Fibroblast of pulmonary artery (primary cell): ENCODE results near the gene FAM89A.
"Not testable (repeated sequence)": the region's sequence is repeated elsewhere in the genome, so short reads cannot be mapped to it uniquely, and the experiment has no call there.

Experiments
- DNase-seq: peaks from one replicate; pipeline ENCODE4 v3.0.0-alpha.2; 2010; ENCODE audit warnings: low read depth
- H3K4me3 ChIP-seq: replicated peaks from 2 replicates; pipeline ENCODE4 v1.5.1; 2011; ENCODE audit warnings: low read depth, mild to moderate bottlenecking, control low read depth, low read length, moderate library complexity
- CTCF ChIP-seq: IDR thresholded peaks from 2 replicates; pipeline ENCODE4 v1.5.1; 2011; ENCODE audit warnings: mild to moderate bottlenecking, control low read depth, low read length, inconsistent platforms; ENCODE audit errors: missing control alignments

Gene FAM89A

GRCh38 chr1:231046730-231047395, 6.8 kb upstream of the FAM89A start:
- no peak for DNase-seq
- H3K4me3 ChIP-seq = no peak overlapping the region

GRCh38 chr1:231045921-231046729, 6.1 kb upstream of the FAM89A start:
- not testable (repeated sequence) for H3K4me3 ChIP-seq, DNase-seq

More at GRCh38 chr1:231046730-231047395, 6.8 kb upstream of the FAM89A start:
- TF ChIP-seq CTCF = no peak

GRCh38 chr1:231045286-231045685, 5.2 kb upstream of the FAM89A start:
- no peak for TF ChIP-seq CTCF

GRCh38 chr1:231044588-231044987, 4.5 kb upstream of the FAM89A start:
- H3K4me3 ChIP-seq = no peak overlapping the region
- no peak for DNase-seq
- no peak for TF ChIP-seq CTCF

More at GRCh38 chr1:231045286-231045685, 5.2 kb upstream of the FAM89A start:
- no peak for DNase-seq
- no peak overlapping the region for H3K4me3 ChIP-seq

- DNase-seq = no peak
- TF ChIP-seq CTCF = no peak
Observed at GRCh38 chr1:231041719-231042261, 1.7 kb upstream of the FAM89A start.

GRCh38 chr1:231040800-231041718, 1.0 kb upstream of the FAM89A start:
- TF ChIP-seq CTCF = no peak
- no peak for DNase-seq
- peak overlapping the region; percentile 72 for H3K4me3 ChIP-seq

More at GRCh38 chr1:231041719-231042261, 1.7 kb upstream of the FAM89A start:
- H3K4me3 ChIP-seq = no peak overlapping the region
